Mesangial cell (primary cell): ENCODE results near the gene DIRAS3. TPM values are rescaled to one million over a fixed set of nuclear protein-coding genes. Genes with fewer than 3 reads are reported as not detected.

Experiments
- total RNA-seq: library from RNA; depleted of rRNA; stranded (reverse); fragments of >200 nt; gene quantifications from 2 replicates; pipeline ENCODE4 v1.2.3, GENCODE V29; 2015

The DIRAS3 gene, protein sequence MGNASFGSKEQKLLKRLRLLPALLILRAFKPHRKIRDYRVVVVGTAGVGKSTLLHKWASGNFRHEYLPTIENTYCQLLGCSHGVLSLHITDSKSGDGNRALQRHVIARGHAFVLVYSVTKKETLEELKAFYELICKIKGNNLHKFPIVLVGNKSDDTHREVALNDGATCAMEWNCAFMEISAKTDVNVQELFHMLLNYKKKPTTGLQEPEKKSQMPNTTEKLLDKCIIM
- 17.6 and 29.0 TPM in 2 replicates for total RNA-seq

DNA sequence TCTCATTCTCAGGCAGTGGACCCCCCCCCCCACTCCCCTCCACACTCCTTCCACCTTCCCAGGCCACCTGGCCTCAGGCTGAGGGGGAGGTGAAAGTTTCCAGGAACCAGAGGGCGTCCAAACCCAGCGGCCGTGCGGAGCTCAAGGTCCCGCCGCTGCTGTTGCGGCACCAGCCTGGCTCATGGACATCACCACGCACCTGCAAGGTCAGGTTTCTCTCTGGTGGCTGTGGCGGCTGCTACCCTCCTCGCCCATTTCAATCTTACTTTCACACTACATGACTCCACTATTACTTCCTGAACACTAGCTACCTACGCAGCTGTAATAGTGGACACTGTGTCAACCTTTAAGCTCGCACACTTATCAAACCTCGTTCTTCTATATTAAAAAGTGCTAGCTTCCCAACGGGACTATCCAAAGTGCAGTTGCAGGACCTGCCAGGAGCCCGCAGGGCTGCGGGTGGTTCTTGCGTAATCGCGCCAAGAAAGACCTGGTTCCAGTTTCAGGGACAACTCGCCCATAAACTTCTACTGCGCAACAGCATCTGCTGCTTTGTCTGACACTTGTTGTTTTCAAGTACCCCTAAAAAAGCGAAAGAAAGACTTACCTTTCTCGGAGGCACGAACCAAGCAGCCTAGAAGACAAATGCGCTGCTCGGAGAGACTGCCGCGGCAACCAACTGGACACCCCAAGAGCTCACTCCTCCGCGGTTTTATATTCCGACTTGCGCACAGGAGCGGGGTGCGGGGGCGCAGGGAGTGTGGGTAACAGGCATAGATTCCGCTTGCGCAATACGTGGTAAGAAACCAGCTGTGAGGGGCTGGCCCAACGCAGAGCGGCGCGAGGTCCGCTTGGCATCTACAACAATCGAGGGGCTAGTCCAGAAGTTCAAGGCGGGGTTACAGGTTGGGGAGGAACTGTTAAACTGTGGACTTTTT, at the start of gene DIRAS3:
Gene DIRAS3, minus strand, starts transcription at position 687 of the 938 bp plus-strand sequence. CDS start 3,330 bp downstream, outside the sequence.

Other genes with a start within 250 kb of the DIRAS3 start
- gene GNG12, start 217.2 kb downstream of the DIRAS3 start, total RNA-seq = 81.9 and 103 TPM in 2 replicates
- gene WLS, start 181.9 kb upstream of the DIRAS3 start, total RNA-seq = 42.0 and 47.7 TPM in 2 replicates